GM18502 (cell line): Measurements from ENCODE around the gene SF3A2.

Experiments
- ATAC-seq: cut with Tn5 transposase; IDR thresholded peaks from one replicate; pipeline ENCODE4 v1.9.1; 2021; ENCODE audit warnings: mild to moderate bottlenecking; ENCODE audit not compliant: unreplicated experiment, poor library complexity

The SF3A2 gene

DNA sequence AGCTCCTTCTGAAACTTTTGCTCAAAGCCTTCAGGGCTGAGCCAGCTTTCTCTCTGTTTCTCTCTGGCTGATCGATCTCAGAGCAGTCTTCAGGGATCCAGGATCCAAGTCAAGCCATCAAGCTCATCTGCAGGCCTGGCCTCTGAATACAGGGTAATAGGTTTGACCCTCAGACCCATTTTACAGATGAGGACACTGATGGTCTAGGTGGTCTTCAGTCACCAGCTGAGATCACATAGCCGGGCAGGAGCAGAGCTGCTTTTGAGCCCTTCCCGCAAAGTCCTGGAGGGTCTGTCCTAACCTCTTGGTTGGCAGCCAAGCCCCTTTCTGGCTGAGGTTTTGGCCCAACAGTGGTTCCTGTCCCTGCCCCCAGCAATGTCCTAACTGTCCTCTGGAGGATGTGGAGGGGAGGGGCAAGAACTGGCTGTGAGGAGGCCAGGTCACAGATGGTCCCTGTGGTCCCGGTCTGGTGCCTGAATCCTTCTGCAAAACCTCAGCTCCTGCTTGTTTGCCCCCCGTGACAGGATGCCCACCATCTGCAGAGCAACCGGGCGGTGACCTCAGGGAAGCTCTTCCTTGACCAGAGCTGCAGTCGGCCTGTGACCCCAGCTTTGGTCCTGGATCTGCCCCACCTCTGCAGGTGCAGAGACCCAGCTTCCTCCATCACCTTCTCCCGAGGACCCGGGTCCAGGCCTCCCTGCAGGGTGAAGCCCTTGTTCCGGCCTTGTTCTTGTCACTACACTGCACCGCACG is 51.1 kb downstream of the SF3A2 start:
- ATAC-seq: no peak

DNA sequence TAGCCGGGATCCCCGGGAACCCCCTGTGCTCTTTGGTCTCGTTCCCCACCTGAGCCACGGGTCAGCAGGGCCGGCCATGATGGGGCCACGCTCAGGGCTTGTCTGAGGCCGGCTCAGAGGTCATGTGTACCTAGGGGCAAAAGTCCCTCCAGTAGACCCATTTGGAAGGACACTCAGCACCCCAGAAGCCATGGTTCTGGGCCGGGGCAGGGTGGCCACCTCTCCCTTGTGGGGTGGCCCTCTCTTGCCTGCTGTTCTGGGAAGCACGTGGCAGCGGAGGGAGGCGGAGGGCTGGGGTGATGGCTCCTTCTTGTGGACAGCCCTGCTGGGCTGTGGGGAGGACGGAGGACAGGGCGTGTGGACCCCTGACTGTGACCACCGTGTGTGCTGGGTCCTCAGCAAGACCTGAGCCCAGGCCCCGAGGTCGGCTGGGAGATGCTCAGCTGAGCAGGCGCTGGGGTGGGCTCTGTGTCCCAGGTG is 51.8 kb downstream of the SF3A2 start:
- no peak for ATAC-seq

DNA sequence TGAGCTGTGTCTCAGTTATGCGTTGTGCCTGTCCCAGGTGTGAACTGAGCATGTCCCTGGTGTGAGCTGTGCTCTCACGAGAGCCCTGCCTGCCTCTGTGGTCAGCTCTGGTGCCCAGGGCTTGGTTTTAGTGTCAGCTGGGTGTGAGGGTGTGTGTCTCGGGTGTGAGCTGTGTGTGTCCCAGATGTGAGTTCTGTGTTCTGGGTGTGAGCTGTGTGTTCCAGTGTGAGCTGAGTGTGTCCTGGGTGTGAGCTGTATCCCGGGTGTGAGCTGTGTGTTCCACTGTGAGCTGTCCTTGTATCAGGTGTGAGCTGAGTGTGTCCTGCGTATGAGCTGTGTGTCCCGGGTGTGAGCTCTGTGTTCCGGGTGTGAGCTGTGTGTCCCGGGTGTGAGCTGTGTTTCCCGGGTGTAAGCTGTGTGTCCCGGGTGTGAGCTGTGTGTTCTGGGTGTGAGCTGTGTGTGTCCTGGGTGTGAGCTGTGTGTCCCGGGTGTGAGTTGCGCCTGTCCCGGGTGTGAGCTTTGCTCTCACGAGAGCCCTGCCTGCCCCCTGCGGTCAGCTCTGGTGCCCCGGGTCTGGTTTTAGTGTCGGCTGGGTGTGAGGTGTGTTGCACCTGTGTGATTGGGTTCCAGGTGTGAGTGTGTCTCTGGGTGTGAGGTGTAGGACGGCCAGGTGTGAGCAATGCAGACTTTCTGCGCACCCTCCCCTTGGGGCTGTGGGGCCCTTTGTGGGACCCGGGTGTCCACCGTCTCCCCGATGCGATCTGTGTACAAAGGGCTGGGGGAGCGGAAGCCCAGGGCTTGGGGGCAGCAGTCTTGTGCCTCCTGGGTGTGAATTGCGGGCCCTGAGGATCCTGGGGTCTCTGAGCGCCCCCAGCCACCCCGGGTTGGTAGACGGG is 52.4 kb downstream of the SF3A2 start:
- no peak for ATAC-seq

DNA sequence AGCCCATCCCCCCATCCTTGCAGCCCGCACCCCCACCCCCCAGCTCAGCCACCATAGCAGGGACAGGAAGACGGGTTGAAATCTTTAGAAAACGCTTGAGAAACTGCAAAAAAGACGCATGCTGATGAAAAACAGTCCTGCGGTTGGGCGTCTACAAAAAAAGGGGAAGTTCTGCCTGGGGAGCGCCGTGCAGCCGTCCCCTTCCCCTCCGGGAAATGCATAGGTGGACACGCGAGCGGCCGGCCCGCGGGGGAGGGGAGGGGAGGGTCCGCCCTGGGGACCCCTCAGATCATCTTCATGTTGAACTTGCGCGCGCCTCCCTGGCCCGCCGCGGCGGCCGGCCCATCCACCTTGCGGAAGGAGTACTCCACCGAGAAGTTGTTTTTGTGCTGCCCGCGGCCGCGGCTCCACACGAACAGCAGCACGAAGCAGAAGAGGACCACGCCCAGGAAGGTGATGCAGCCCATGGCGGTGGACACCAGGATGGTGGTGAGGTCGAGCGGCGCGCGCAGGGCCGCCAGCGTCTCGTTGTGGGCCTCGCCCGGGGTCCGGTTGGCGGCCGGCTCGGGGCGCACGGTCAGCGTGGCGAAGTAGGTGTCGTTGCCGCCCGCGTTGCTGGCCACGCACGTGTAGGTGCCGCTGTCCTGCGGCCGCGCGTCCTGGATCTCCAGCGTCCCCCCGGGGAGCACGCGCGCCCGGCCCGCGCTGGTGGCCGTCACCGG is 53.3 kb downstream of the SF3A2 start:
- ATAC-seq: no peak

DNA sequence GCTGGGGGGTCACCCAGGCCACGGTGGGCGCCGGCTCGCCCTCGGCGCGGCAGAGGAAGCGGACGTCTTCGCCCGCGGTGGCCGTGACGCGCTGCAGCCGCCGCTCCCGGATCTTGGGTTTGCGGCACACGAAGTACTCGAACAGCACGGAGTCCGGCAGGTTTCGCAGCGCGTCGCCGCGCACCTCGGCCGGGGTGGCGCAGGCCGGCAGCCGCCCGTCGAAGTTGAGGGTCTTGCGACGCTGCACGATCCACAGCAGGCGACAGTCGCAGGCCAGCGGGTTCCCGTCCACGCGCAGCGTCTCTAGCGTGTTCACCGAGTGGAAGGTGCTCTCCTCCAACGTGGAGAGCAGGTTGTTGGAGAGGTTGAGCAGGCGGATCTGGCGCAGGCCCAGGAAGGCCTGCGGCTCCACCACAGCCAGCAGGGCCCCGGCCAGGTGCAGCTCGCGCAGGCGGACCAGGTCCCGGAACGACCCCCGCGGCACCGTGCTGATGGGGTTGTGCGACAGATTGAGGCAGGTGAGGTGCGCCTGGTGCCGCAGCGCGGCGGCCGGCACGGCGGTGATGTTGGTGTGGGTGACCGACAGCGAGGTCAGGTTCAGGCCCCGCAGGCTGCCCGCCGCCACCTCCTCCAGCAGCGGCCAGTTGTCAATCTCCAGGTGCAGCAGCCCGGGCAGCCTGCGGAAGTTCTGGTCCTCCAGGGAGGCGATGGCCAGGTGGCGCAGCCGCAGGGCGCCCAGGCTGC is 54.0 kb downstream of the SF3A2 start:
- ATAC-seq: no peak

DNA sequence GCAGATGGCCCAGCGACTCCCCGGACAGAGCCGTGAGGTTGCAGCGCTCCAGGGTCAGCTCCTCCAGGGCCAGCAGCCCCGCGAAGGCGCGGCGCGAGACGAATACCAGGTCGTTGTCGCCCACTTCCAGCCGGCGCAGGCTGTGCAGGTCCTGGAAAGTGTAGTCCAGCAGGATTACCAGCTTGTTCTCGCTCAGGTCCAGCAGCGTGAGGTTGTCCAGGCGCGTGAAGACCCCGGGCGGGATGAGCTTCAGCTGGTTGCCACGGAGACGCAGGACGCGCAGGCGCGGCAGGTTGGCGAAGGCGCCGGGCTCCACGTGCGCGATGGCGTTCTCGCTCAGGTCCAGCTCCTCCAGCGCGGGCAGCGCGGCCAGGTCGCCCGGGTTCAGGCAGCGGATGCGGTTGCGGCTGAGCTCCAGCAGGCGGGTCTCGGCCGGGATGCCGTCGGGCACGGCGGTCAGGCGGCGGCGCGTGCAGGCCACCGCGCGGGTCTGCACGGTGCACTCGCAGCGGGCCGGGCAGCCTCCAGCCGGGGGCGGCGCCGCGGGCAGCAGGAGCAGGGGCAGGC is 54.6 kb downstream of the SF3A2 start:
- no peak for ATAC-seq

DNA sequence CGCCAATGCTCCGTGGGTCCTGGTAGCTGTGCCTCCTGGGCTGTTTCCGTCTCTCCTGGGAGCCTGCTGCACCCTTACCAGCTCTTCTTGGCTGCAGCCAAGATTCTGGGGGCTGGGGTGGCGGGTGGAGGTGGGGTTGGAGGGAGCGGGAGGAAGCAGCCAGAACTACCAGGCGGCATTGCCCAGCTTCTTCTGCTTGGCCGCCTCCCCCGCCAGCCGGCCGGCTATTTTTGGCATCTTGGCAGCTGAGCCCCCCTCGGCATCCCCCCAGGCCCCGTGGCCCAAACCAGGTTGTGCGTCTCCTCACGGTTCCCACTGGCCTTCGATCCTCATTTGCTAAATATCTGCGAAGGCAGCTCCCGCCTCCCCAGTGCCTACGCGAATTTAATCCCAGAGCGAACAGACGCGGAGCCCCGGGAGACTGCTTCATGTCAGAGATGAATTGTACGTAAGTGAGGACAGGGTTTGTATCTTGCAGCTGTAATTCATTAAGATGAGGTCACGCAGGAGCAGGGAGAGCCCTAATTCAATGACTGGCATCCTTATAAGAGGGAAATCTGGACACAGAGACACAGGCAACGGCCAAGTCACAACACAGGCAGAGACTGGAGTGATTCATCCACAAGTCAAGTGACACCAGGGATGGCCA is 58.2 kb downstream of the SF3A2 start:
- ATAC-seq: no peak

DNA sequence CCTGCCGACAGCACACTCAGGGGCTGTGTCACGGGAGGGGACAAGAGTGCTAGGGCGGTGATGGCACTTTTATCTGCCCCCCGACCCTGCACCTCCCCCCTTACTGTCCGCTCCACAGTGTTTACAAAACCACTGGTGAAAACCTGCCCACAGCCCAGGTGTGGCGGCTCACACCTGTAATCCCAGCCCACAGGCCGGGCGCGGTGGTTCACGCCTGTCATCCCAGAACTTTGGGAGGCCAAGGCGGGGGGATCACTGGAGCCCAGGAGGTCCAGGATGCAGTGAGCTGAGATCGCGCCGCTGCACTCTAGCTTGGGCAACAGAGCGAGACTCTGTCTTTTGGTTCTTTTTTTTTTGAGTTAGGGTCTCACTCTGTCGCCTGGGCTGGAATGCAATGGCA is 59.5 kb downstream of the SF3A2 start:
- no peak for ATAC-seq
